ENCODE data around the gene CTPS2.
"Not testable (repeated sequence)": the region's sequence is repeated elsewhere in the genome, so short reads cannot be mapped to it uniquely, and the experiment has no call there.

The CTPS2 gene

GRCh38 chrX:16654093-16654492 is 58.4 kb downstream of the CTPS2 start:
- no peak for DNase-seq (ENCODE audit: low read depth)

- no peak for DNase-seq (ENCODE audit: low read depth)
Measured at GRCh38 chrX:16653424-16653823, 59.0 kb downstream of the CTPS2 start.

- DNase-seq (ENCODE audit: low read depth), result no peak
Measured at GRCh38 chrX:16651391-16652024, 61.0 kb downstream of the CTPS2 start.

- no peak for DNase-seq (ENCODE audit: low read depth)
Measured at GRCh38 chrX:16649858-16650257, 62.6 kb downstream of the CTPS2 start, which contains the start of gene S100G. TSS of gene S100G (plus strand) at chrX:16650158. CDS start at chrX:16651007, 849 bp downstream.

GRCh38 chrX:16646366-16647138 is 65.9 kb downstream of the CTPS2 start:
- no peak for DNase-seq (ENCODE audit: low read depth)

- no peak for DNase-seq (ENCODE audit: low read depth)
Measured at GRCh38 chrX:16643176-16643575, 69.3 kb downstream of the CTPS2 start.

GRCh38 chrX:16640823-16641222 is 71.6 kb downstream of the CTPS2 start:
- DNase-seq (ENCODE audit: low read depth), result no peak

GRCh38 chrX:16639966-16640365 is 72.5 kb downstream of the CTPS2 start:
- DNase-seq (ENCODE audit: low read depth), result no peak

- no peak for DNase-seq (ENCODE audit: low read depth)
Measured at GRCh38 chrX:16638533-16638932, 73.9 kb downstream of the CTPS2 start.

GRCh38 chrX:16635596-16635995 is 76.9 kb downstream of the CTPS2 start:
- no peak for DNase-seq (ENCODE audit: low read depth)

- no peak for DNase-seq (ENCODE audit: low read depth)
Measured at GRCh38 chrX:16635040-16635439, 77.4 kb downstream of the CTPS2 start.

GRCh38 chrX:16633754-16634153 is 78.7 kb downstream of the CTPS2 start:
- no peak for DNase-seq (ENCODE audit: low read depth)

GRCh38 chrX:16629909-16630308 is 82.6 kb downstream of the CTPS2 start:
- DNase-seq (ENCODE audit: low read depth), result no peak

- no peak for DNase-seq (ENCODE audit: low read depth)
Measured at GRCh38 chrX:16628946-16629595, 83.4 kb downstream of the CTPS2 start.

- not testable (repeated sequence) for DNase-seq (ENCODE audit: low read depth)
Measured at GRCh38 chrX:16628511-16628910, 84.0 kb downstream of the CTPS2 start.

- DNase-seq (ENCODE audit: low read depth), result no peak
Measured at GRCh38 chrX:16619024-16619423, 93.4 kb downstream of the CTPS2 start.

- no peak for DNase-seq (ENCODE audit: low read depth)
Measured at GRCh38 chrX:16618422-16618821, 94.0 kb downstream of the CTPS2 start.

GRCh38 chrX:16617382-16617781 is 95.1 kb downstream of the CTPS2 start:
- no peak for DNase-seq (ENCODE audit: low read depth)

GRCh38 chrX:16612257-16612897 is 100.1 kb downstream of the CTPS2 start:
- no peak for DNase-seq (ENCODE audit: low read depth)

- DNase-seq (ENCODE audit: low read depth), result not testable (repeated sequence)
Measured at GRCh38 chrX:16610654-16611053, 101.8 kb downstream of the CTPS2 start.

- no peak for DNase-seq (ENCODE audit: low read depth)
Measured at GRCh38 chrX:16610121-16610621, 102.3 kb downstream of the CTPS2 start.

- no peak for DNase-seq (ENCODE audit: low read depth)
Measured at GRCh38 chrX:16606142-16606720, 106.2 kb downstream of the CTPS2 start.

Data from stimulated activated CD8-positive, alpha-beta memory T cell treated with anti-CD3 and anti-CD28 coated beads, Interleukin-7, amount 100 ng/mL, for 24 hours (primary cell).